Stimulated activated CD4-positive, alpha-beta T cell treated with anti-CD3 and anti-CD28 coated beads, TNF-alpha, amount 100 ng/mL, for 1 hour (primary cell): ENCODE measurements around the gene PRSS27.

ENCODE experiments used
- DNase-seq, 3 donors: peaks; one replicate each; pipeline ENCODE4 v3.0.0-alpha.2; 2020; ENCODE audit warnings: low read depth in 3 of 3, low spot score in 1 of 3

PRSS27 gene

GRCh38 chr16:2752035-2752849 is 32.2 kb upstream of the PRSS27 start, which contains the start of gene SRRM2:
TSS of gene SRRM2 (plus strand) at chr16:2752638. CDS start at chr16:2756365, 3,727 bp downstream.
- DNase-seq: peak; percentile 76 to 88 (median 83)

- DNase-seq: no peak
These were observed 31.6 kb upstream of the PRSS27 start for GRCh38 chr16:2751577-2752034.

GRCh38 chr16:2749936-2750335 is 29.9 kb upstream of the PRSS27 start:
- no peak for DNase-seq

GRCh38 chr16:2749476-2749875 is 29.5 kb upstream of the PRSS27 start:
- DNase-seq: no peak

GRCh38 chr16:2748757-2749455 is 28.9 kb upstream of the PRSS27 start:
- DNase-seq: no peak

GRCh38 chr16:2745961-2746360 is 25.9 kb upstream of the PRSS27 start:
- DNase-seq: no peak

GRCh38 chr16:2745116-2745890 is 25.3 kb upstream of the PRSS27 start:
- DNase-seq: no peak

GRCh38 chr16:2744711-2745110 is 24.7 kb upstream of the PRSS27 start:
- no peak for DNase-seq

GRCh38 chr16:2743007-2743810 is 23.2 kb upstream of the PRSS27 start:
- no peak for DNase-seq

GRCh38 chr16:2742323-2743006 is 22.4 kb upstream of the PRSS27 start:
- no peak for DNase-seq

GRCh38 chr16:2741168-2741567 is 21.1 kb upstream of the PRSS27 start:
- DNase-seq: no peak

GRCh38 chr16:2740476-2740875 is 20.5 kb upstream of the PRSS27 start:
- DNase-seq: no peak

GRCh38 chr16:2739625-2740430 is 19.8 kb upstream of the PRSS27 start:
- no peak for DNase-seq

- DNase-seq: no peak
These were observed 18.6 kb upstream of the PRSS27 start for GRCh38 chr16:2738615-2739014.

- DNase-seq: no peak
These were observed 17.9 kb upstream of the PRSS27 start for GRCh38 chr16:2737895-2738418.

- no peak for DNase-seq
These were observed 17.2 kb upstream of the PRSS27 start for GRCh38 chr16:2737238-2737605.

GRCh38 chr16:2736476-2737237 is 16.6 kb upstream of the PRSS27 start:
- no peak for DNase-seq

- no peak for DNase-seq
These were observed 15.0 kb upstream of the PRSS27 start for GRCh38 chr16:2734844-2735515.
